Neural cell (in vitro differentiated cells): ENCODE measurements around the gene USF1.

Experiments used
- EZH2 ChIP-seq: fragments of 200-600, 300-800 bp; shearing (Covaris generic), sonication (generic); IDR thresholded peaks from 2 replicates; pipeline ENCODE4 v1.6.1; 2014; ENCODE audit warnings: antibody characterized with exemption, low read length, borderline replicate concordance, mild to moderate bottlenecking; ENCODE audit not compliant: insufficient read depth, poor library complexity, severe bottlenecking
- TF ChIP-seq, protein P1 (sequence below): IDR thresholded peaks from 2 replicates; pipeline ENCODE4 v1.6.1; 2012; ENCODE audit warnings: borderline replicate concordance

DNA sequence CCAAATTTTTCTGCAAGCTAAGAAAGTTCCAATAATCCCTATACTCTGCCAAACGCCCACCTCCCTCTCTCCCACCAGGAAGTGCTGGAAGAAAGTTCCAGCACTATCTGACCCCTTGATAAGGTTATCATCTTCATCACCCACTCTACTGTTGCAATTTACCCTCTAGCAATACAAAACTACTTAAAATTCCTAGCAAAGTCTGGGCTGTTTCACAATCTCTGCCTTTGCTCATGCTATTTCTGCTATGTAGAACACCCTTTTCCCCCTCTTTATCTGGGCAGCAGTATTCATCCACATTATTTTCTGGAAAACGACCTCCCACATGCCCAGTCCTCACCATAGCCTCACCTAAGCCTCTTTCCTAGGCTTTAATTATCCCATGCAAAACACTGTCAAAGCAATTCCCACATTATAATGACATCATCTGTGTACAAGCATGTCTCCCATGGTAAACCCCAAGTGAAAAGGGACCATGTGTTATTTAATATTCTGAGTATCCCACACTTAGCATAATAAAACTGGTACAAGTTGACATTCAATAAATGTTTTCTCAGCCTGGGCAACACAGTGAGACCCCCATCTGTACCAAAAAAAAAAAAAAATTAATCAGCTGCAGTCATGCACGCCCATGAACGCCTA, 36.8 kb downstream of the USF1 start:
- TF ChIP-seq EZH2, result no peak
- TF ChIP-seq, protein P1, sequence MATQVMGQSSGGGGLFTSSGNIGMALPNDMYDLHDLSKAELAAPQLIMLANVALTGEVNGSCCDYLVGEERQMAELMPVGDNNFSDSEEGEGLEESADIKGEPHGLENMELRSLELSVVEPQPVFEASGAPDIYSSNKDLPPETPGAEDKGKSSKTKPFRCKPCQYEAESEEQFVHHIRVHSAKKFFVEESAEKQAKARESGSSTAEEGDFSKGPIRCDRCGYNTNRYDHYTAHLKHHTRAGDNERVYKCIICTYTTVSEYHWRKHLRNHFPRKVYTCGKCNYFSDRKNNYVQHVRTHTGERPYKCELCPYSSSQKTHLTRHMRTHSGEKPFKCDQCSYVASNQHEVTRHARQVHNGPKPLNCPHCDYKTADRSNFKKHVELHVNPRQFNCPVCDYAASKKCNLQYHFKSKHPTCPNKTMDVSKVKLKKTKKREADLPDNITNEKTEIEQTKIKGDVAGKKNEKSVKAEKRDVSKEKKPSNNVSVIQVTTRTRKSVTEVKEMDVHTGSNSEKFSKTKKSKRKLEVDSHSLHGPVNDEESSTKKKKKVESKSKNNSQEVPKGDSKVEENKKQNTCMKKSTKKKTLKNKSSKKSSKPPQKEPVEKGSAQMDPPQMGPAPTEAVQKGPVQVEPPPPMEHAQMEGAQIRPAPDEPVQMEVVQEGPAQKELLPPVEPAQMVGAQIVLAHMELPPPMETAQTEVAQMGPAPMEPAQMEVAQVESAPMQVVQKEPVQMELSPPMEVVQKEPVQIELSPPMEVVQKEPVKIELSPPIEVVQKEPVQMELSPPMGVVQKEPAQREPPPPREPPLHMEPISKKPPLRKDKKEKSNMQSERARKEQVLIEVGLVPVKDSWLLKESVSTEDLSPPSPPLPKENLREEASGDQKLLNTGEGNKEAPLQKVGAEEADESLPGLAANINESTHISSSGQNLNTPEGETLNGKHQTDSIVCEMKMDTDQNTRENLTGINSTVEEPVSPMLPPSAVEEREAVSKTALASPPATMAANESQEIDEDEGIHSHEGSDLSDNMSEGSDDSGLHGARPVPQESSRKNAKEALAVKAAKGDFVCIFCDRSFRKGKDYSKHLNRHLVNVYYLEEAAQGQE, result no peak
